GM18499 (cell line): Measurements from ENCODE around the gene CCDC185.

Source experiments
- ATAC-seq: cut with Tn5 transposase; IDR thresholded peaks from one replicate; pipeline ENCODE4 v1.9.1; 2021; ENCODE audit warnings: moderate number of reproducible peaks; ENCODE audit not compliant: insufficient read depth, unreplicated experiment

Gene CCDC185

DNA sequence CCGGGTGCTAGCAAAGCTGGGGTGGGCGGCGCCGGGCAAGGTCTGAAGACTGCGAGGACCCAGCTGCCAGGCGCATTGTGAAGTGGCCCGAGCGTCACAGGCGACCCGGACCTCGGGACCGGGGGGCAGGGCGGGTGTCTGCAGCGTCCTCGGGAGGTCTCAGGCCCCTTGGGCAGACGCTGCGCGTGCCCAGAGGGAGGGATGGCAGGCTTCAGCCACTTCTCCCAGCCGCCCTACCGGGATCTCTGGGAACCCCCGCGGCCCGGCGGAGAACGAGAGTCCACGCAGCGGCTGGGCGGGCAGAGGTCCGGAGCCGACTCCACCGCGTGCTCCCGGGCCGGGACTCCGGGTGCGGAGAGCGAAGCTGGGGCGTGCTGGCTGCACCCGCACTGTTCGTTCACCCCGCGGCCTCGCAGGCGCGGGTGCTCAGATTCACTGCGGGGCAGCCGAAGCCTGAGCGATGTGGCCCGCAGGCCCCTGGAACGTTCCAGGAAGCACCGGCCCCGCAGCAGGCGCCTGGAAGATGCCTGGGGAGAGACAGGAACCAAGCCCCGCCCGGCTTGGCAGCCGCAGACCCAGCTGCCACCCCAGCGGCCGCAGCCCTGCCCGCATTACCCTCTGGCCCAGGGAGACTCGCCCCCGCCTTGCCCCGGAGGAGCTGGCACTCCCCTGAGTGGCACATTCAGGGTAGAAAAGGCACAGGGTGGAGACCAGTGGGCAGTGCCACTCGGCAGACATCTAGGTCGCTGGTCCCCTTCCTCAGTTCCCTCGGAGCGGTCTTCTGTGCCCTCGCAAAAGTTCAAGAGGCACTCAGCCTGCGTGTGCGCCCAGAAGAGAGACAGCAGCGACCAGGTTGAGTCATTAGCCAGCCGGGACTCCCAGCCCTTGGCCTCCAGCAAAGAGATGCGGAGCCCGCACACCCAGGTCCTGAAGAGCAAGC is at the start of gene CCDC185:
Gene CCDC185, plus strand, starts transcription at position 141 of the 940 bp plus-strand sequence. Its CDS starts 61 bp downstream, at position 202.
- ATAC-seq: no peak

GRCh38 chr1:223343692-223344091 is 49.5 kb upstream of the CCDC185 start:
- ATAC-seq: no peak

GRCh38 chr1:223344491-223344890 is 48.7 kb upstream of the CCDC185 start:
- ATAC-seq: no peak

- ATAC-seq: no peak
Observed at GRCh38 chr1:223345720-223346119, 47.5 kb upstream of the CCDC185 start.

GRCh38 chr1:223346311-223346710 is 46.9 kb upstream of the CCDC185 start:
- no peak for ATAC-seq

GRCh38 chr1:223347583-223347982 is 45.6 kb upstream of the CCDC185 start:
- no peak for ATAC-seq

DNA sequence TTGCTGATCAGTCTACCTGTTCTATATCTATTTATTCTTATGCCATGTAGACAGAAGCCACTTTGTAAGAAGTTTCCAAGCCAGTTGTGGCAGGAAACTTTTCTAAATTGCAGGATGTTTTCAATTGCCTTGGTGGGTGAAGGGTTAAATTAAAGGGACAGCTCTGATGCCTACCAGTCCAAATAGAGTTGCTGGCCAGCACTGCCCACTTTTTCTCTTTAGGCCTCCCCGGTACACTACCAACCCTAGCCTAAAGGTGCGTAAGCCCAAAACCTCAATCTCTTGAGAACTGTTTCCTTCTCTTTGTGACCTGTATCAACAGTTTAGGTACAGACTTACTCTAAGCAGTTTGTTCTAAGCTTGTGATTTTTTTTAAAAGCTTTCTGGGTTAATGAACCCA is 44.8 kb upstream of the CCDC185 start:
- ATAC-seq: no peak

GRCh38 chr1:223349241-223349640 is 44.0 kb upstream of the CCDC185 start:
- no peak for ATAC-seq

DNA sequence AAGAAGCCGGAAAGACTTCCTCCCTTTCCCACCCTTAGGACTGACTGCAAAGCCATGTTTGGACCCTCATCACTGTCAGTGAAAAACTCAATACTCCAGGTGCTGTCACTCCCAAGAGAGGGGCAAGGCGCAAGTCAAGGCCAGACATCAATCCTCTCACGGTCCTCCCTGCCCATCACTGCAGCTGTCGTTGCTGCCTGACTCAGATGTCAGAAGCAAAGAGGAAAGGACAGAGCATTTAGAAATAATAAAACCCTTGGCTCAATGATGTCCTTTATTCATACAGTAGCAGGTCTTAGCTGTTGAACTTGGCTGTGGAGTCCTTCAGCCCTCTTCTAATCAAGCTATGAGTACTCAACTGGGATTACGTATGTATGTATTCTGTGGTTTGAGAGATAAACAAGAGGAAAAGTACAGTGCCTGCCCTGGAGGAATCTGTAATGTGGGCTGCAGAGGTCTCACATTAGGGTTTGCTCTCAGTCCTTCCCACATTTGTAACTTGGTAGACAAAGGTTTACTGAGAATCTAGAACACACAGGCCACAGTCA is 42.8 kb upstream of the CCDC185 start:
- ATAC-seq: no peak

GRCh38 chr1:223352944-223353343 is 40.3 kb upstream of the CCDC185 start:
- ATAC-seq: no peak

GRCh38 chr1:223353939-223354338 is 39.3 kb upstream of the CCDC185 start:
- no peak for ATAC-seq

DNA sequence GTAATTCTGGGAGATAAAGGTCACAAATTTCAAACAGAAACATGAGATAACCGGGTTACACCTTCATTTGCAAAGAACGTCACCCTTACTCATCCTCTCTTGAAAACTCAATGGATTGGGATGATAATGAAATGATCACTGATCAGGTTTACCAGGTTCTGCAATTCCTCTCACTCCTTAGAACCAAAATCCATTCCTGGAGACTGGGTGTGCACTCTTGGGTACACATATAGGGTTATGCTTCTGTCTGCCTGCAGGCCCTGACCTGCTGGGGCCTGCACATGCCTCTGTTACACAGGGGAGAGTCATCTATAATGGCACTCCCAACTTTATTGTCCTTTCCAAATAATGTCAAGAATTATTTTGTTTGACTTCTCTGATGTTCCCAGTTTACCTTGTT is 37.5 kb upstream of the CCDC185 start:
- no peak for ATAC-seq

GRCh38 chr1:223358826-223359225 is 34.4 kb upstream of the CCDC185 start:
- ATAC-seq: no peak

DNA sequence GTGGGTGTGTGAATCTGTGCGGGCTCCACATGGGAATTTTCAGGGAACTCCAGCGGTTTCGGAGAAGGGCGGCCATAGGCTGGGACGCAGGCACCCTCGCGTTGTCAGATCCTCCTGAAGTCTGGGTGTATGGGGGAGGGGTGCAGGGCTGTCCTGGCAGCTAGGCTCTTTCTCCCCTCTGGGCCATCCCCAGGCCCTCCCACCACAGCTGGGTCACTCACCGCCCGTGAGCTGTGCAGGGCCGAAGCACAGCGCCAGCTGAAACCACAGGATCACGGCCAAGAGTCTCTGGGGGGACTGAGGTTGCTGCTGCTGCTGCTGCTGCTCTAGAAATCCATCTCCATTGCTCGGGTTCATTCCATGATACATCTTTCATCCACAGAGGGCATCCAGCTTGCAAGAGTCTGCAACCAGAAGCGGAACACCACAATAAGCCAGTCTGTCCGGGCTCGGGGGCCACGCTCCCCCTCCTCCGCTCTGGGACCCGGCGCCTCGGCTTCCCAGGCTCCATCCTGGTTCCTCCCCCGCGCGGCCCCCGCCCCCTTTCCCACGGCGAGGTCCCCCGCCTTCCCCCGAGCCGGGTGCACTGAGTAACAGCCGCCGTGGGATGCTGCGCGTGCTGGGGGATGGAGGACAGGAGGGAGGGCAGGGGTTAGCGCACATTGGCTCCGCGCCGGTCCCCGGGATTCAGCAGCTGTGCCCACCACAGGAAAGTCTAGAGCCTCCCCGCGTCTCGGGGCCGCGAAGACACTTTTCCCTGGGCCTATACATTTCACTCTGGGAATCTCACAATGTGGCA is 30.0 kb upstream of the CCDC185 start:
- no peak for ATAC-seq

- ATAC-seq: no peak
Observed at GRCh38 chr1:223363856-223364684, 29.1 kb upstream of the CCDC185 start, which contains the start of gene SUSD4. Gene SUSD4, minus strand, starts transcription at chr1:223364176. Its CDS starts 751 bp downstream, at chr1:223363425.

DNA sequence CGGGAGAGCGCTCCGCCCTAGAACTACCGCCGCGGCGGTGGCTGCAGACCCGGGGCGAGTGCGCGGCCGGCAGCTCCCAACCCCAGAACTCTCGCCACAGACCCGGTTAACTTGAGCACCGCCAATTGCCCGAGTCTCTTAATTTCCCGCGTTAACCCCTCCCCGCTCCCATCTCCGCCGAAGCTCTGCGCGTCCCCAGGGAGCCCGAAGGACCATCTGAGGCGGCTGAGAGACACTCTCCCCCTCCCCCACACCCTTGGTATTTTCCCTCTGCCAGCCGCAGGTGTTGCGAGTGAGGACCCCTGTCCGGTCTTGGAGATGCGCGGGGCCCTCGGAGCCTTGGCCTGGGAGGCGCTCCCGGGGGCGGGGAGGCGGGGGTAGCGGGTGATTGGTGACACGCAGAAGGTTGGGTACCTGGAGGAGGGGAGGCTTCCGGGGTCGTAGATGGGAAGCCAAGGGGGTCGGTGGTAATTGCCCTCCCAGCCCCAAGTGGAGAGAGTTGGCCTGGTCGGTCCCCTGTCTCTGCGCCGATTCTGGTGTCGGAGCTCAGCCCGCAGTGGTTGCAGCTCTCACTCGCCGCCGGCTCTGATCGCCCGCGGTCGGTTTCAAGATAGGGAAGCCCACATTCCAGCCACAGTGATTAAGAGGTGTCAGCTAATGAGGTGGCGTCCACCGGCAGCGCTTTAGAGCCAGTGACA is 28.4 kb upstream of the CCDC185 start:
- no peak for ATAC-seq

GRCh38 chr1:223374064-223374610 is 19.1 kb upstream of the CCDC185 start:
- ATAC-seq: no peak

DNA sequence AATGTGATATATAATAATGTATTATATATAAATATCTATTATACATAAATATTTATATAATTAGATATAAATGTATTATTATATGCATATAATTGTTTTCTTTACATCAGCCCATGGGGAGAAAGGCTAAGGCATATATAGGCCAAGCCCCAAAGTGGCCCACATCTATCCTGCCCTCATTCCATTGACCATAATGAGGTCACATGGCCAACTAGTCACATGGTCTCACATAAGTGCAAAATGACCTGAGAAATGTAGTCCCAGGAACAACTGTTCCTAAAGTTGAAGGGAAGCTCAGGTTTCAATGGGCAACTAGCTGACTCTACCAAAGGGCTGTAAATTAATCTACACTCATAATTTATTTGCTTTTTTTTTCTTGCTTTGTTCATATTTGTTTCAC is 14.5 kb upstream of the CCDC185 start:
- no peak for ATAC-seq

DNA sequence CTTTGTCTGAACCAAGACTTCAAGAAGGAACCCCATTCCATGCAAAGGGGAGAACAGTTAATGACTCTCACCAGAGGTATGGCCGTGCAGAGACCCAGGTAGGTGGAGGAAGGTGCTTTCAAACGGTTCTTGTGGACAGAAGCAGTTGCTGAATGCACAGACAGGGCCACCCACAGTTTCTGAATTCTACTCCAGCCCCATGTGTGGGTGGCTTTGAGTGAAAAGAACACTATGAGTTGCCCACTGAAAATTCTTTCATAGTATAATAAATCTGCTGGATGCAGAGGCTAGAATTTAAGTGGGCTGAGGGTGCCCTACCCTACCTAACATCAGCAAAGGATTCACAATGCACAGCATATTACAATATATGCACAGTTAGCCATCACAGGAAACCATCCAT is 7.2 kb upstream of the CCDC185 start:
- no peak for ATAC-seq
